Upper lobe of left lung (tissue), 6 donors: ENCODE data around the gene ZNF710. TPM values are rescaled to one million over a fixed set of nuclear protein-coding genes. Genes with fewer than 3 reads are reported as not detected.
A peak's percentile ranks its signal among the peaks of the same experiment; 100 is the strongest.

ENCODE experiments used
- ATAC-seq, 2 donors: fragments of 200-7000 bp; cut with Tn5 transposase; one replicate each; pipeline ENCODE4 v1.9.1; 2022; ENCODE audit warnings: mild to moderate bottlenecking in 2 of 2, moderate library complexity in 2 of 2; ENCODE audit not compliant: low FRiP score in 2 of 2
- DNase-seq, 2 donors: peaks; one replicate each; pipeline ENCODE4 v3.0.0-alpha.2; 2019 to 2020
- H3K27ac ChIP-seq, 4 donors: fragments of 200-600 bp; sonication (generic); one replicate each; pipeline ENCODE4 v1.5.1; 2016 to 2019
- H3K27me3 ChIP-seq, 4 donors: fragments of 200-600 bp; sonication (generic); one replicate each; pipeline ENCODE4 v1.5.1; 2017 to 2019
- H3K36me3 ChIP-seq, 4 donors: fragments of 200-600 bp; sonication (generic); one replicate each; pipeline ENCODE4 v1.5.1; 2016 to 2019
- H3K4me1 ChIP-seq, 4 donors: fragments of 200-600 bp; sonication (generic); one replicate each; pipeline ENCODE4 v1.5.1; 2018 to 2019
- H3K4me3 ChIP-seq, 4 donors: fragments of 200-600 bp; sonication (generic); one replicate each; pipeline ENCODE4 v1.5.1; 2017 to 2019; ENCODE audit warnings: mild to moderate bottlenecking in 2 of 4, moderate library complexity in 1 of 4
- H3K9me3 ChIP-seq, 4 donors: fragments of 200-600 bp; sonication (generic); one replicate each; pipeline ENCODE4 v1.5.1; 2018 to 2019
- CTCF ChIP-seq, 6 experiments: fragments of 450-650 bp in 4 of 6; fragments of 200-600 bp in 2 of 6; sonication (generic) in 2 of 6; IDR thresholded peaks; one replicate each; pipeline ENCODE4 v1.5.1; 2016 to 2019; ENCODE audit warnings: antibody characterized with exemption in 6 of 6
- EP300 ChIP-seq, 4 donors: sonication (generic); formaldehyde crosslinking; IDR thresholded peaks; one replicate each; pipeline ENCODE4 v1.5.1; 2017; ENCODE audit warnings: antibody characterized with exemption in 4 of 4, control low read depth in 2 of 4
- POLR2A ChIP-seq, 4 donors: fragments of 450-650 bp; IDR thresholded peaks; one replicate each; pipeline ENCODE4 v1.5.1; 2016 to 2017; ENCODE audit warnings: antibody characterized with exemption in 4 of 4, mild to moderate bottlenecking in 2 of 4
- POLR2AphosphoS5 ChIP-seq, 2 donors: sonication (generic); formaldehyde crosslinking; IDR thresholded peaks; one replicate each; pipeline ENCODE4 v1.5.1; 2017; ENCODE audit warnings: antibody characterized with exemption in 2 of 2
- WGBS, 2 donors: methylation state at CpG; one replicate each; pipeline ENCODE4 v1.1.5; 2017 to 2018; 5-methylcytosine and 5-hydroxymethylcytosine counted together
- total RNA-seq, 6 donors: library from RNA; depleted of rRNA in 4 of 6; stranded (reverse); fragments of >200 nt in 4 of 6; gene quantifications; one replicate each; pipeline versions ENCODE4 v1.1.0 to v1.2.1, GENCODE V29; 2016 to 2021
- donor health status: DM: no; HTN: no; CAD: no; lungs with moderate emphysema.
- donor health status: DM: no; HTN: yes; CAD: no; lungs with severe emphysema.

Gene ZNF710
- total RNA-seq, 6 donors from 2014 or later: 26.0 to 51.3 (median 44.5) TPM

- no peaks in the 10 kb centered on the region for H3K9me3 ChIP-seq
- TF ChIP-seq EP300 (IDR thresholded peaks at IDR 0.05): no peak
- TF ChIP-seq CTCF (IDR thresholded peaks at IDR 0.05): no peak
- TF ChIP-seq POLR2A (IDR thresholded peaks at IDR 0.05): no peak
- no peak for TF ChIP-seq POLR2AphosphoS5 (IDR thresholded peaks at IDR 0.05)
- peaks cover 11 to 88% (median 60%) of the 10 kb centered on the region in 4 donors for H3K36me3 ChIP-seq
- peak in 1 of 2 donors; percentile 78 for DNase-seq
- no peaks in the 10 kb centered on the region for H3K27me3 ChIP-seq
- no peak overlapping the region for H3K4me3 ChIP-seq
- no peak for ATAC-seq
- peaks cover 8 to 12% (median 11%) of the 10 kb centered on the region in 4 donors for H3K4me1 ChIP-seq
- 64 to 87% methylated on average over 11 of the region's 11 CpGs for WGBS, 2 donors
- H3K27ac ChIP-seq: peak overlapping the region in 3 of 4 donors; percentile 22 to 50 (median 26)
These were observed 79.8 kb downstream of the ZNF710 start for GRCh38 chr15:90080818-90081393.

- peak overlapping the region in 1 of 4 donors; percentile 50 for H3K27ac ChIP-seq
- TF ChIP-seq POLR2A (IDR thresholded peaks at IDR 0.05) (no peak), EP300 (IDR thresholded peaks at IDR 0.05) (no peak), POLR2AphosphoS5 (IDR thresholded peaks at IDR 0.05) (no peak), CTCF (IDR thresholded peaks at IDR 0.05) (no peak)
- peaks cover 11 to 81% (median 58%) of the 10 kb centered on the region in 4 donors for H3K36me3 ChIP-seq
- no peaks in the 10 kb centered on the region for H3K9me3 ChIP-seq
- 50 to 83% methylated on average over 1 to 9 of the region's 9 CpGs for WGBS, 2 donors
- H3K4me3 ChIP-seq: no peak overlapping the region
- no peak for ATAC-seq
- no peaks in the 10 kb centered on the region for H3K27me3 ChIP-seq
- peak in 1 of 2 donors; percentile 48 for DNase-seq
- peaks cover 8 to 12% (median 11%) of the 10 kb centered on the region in 4 donors for H3K4me1 ChIP-seq
These were observed 81.1 kb downstream of the ZNF710 start for GRCh38 chr15:90082140-90082715.

- Histone ChIP-seq H3K4me3 (no peak overlapping the region), H3K4me1 (peaks cover 8 to 12% (median 11%) of the 10 kb centered on the region in 4 donors), H3K27ac (no peak overlapping the region), H3K9me3 (no peaks in the 10 kb centered on the region), H3K36me3 (peaks cover 11 to 83% (median 61%) of the 10 kb centered on the region in 4 donors), H3K27me3 (no peaks in the 10 kb centered on the region)
- TF ChIP-seq EP300 (IDR thresholded peaks at IDR 0.05): no peak
- no peak for TF ChIP-seq POLR2AphosphoS5 (IDR thresholded peaks at IDR 0.05)
- no peak for TF ChIP-seq CTCF (IDR thresholded peaks at IDR 0.05)
- TF ChIP-seq POLR2A (IDR thresholded peaks at IDR 0.05): no peak
- ATAC-seq (no peak), DNase-seq (no peak)
- 92 to 98% methylated on average over 5 of the region's 5 CpGs for WGBS, 2 donors
These were observed 82.3 kb downstream of the ZNF710 start for GRCh38 chr15:90083419-90083818.

- H3K9me3 ChIP-seq: no peaks in the 10 kb centered on the region
- H3K27me3 ChIP-seq: no peaks in the 10 kb centered on the region
- WGBS, 2 donors: 82 to 96% methylated on average over 8 to 13 of the region's 14 CpGs
- TF ChIP-seq POLR2A (IDR thresholded peaks at IDR 0.05) (no peak), EP300 (IDR thresholded peaks at IDR 0.05) (no peak), CTCF (IDR thresholded peaks at IDR 0.05) (no peak), POLR2AphosphoS5 (IDR thresholded peaks at IDR 0.05) (no peak)
- H3K27ac ChIP-seq: peak overlapping the region in 1 of 4 donors; percentile 14
- ATAC-seq: no peak
- peaks cover 8 to 12% (median 11%) of the 10 kb centered on the region in 4 donors for H3K4me1 ChIP-seq
- H3K4me3 ChIP-seq: no peak overlapping the region
- peaks cover 11 to 80% (median 56%) of the 10 kb centered on the region in 4 donors for H3K36me3 ChIP-seq
- DNase-seq: peak in 1 of 2 donors; percentile 55
These were observed 83.0 kb downstream of the ZNF710 start for GRCh38 chr15:90083954-90084607.
